ENCODE data around the gene BLTP2. TPM values are rescaled to one million over a fixed set of nuclear protein-coding genes. Genes with fewer than 3 reads are reported as not detected.

Gene BLTP2
- total and polyA plus RNA-seq, 10 of the 15 experiments (the other 5 are each of a cell fraction or from before 2014, with no cell fraction given), result 14.2 to 151 (median 78.1) TPM

GRCh38 chr17:28616281-28616680, 28.7 kb downstream of the BLTP2 start:
- DNase-seq (ENCODE audit: low read depth, low spot score) (no peak), ATAC-seq (no peak), FAIRE-seq (no peak)
- Histone ChIP-seq H3K4me1 (ENCODE audit: control insufficient read depth, insufficient read depth, low read length) (no peaks in the 10 kb centered on the region; the same call in none of the 2 replicates), H3K9ac (ENCODE audit: control insufficient read depth, insufficient read depth, low read length) (no peak overlapping the region), H3K79me2 (ENCODE audit: control insufficient read depth, insufficient read depth, low read length) (no peaks in the 10 kb centered on the region), H3K27ac (ENCODE audit: control insufficient read depth, insufficient read depth) (no peak overlapping the region), H3K4me2 (ENCODE audit: control insufficient read depth, insufficient read depth) (no peak overlapping the region), H3K27me3 (replicated peaks in 1 of 2; ENCODE audit: control insufficient read depth in 2 of 2, insufficient read depth in 2 of 2, low read length in 1 of 2) (no peaks in the 10 kb centered on the region), H4K20me1 (ENCODE audit: control insufficient read depth, insufficient read depth) (no peaks in the 10 kb centered on the region), H3K4me3 (no peak overlapping the region), H3K36me3 (ENCODE audit: control insufficient read depth in 2 of 2, insufficient read depth in 2 of 2, low read length in 1 of 2) (peaks cover 49 to 64% of the 10 kb centered on the region in 2 experiments), H3K9me3 (replicated peaks; ENCODE audit: control insufficient read depth, insufficient read depth, low read length) (no peaks in the 10 kb centered on the region), H2AFZ (ENCODE audit: control insufficient read depth, low read depth, low read length) (no peak overlapping the region)
- ChIA-PET CTCF (interaction anchor here (0.8 to 8.2 kb wide), 3 partner anchors 7 to 68 kb away, joined by 3 to 88 read pairs (median 3); no protein-coding TSS in a partner anchor), POLR2A (interaction anchor here (1.0 kb wide), 1 partner anchor 50 kb away, joined by 5 read pairs; no protein-coding TSS in a partner anchor), RAD21 (ENCODE audit: unreplicated experiment) (no interaction called here), SMC1A (ENCODE audit: uncharacterized antibody, unreplicated experiment) (interaction anchor here (1.3 kb wide), 1 partner anchor 121 kb away, joined by 3 read pairs; no protein-coding TSS in a partner anchor)
- TF ChIP-seq SMARCA5 (IDR thresholded peaks at IDR 0.05), result no peak
- no peak for TF ChIP-seq POLR2AphosphoS5 (IDR thresholded peaks at IDR 0.05; ENCODE audit: low read length)
- no peak for TF ChIP-seq CBX5 (IDR thresholded peaks at IDR 0.05; ENCODE audit: low read depth)
- TF ChIP-seq, protein P1, sequence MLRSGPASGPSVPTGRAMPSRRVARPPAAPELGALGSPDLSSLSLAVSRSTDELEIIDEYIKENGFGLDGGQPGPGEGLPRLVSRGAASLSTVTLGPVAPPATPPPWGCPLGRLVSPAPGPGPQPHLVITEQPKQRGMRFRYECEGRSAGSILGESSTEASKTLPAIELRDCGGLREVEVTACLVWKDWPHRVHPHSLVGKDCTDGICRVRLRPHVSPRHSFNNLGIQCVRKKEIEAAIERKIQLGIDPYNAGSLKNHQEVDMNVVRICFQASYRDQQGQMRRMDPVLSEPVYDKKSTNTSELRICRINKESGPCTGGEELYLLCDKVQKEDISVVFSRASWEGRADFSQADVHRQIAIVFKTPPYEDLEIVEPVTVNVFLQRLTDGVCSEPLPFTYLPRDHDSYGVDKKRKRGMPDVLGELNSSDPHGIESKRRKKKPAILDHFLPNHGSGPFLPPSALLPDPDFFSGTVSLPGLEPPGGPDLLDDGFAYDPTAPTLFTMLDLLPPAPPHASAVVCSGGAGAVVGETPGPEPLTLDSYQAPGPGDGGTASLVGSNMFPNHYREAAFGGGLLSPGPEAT (IDR thresholded peaks at IDR 0.05; ENCODE audit: low read depth), result no peak
- no peak for TF ChIP-seq IKZF1 (conservative IDR thresholded peaks at IDR 0.05)
- no peak for TF ChIP-seq SUZ12 (IDR thresholded peaks at IDR 0.05; ENCODE audit: unreplicated experiment)
- TF ChIP-seq USF1 (IDR thresholded peaks at IDR 0.05; ENCODE audit: borderline replicate concordance, extremely low read length, insufficient read depth, low read depth, low read length), result no peak
- TF ChIP-seq, protein P2, sequence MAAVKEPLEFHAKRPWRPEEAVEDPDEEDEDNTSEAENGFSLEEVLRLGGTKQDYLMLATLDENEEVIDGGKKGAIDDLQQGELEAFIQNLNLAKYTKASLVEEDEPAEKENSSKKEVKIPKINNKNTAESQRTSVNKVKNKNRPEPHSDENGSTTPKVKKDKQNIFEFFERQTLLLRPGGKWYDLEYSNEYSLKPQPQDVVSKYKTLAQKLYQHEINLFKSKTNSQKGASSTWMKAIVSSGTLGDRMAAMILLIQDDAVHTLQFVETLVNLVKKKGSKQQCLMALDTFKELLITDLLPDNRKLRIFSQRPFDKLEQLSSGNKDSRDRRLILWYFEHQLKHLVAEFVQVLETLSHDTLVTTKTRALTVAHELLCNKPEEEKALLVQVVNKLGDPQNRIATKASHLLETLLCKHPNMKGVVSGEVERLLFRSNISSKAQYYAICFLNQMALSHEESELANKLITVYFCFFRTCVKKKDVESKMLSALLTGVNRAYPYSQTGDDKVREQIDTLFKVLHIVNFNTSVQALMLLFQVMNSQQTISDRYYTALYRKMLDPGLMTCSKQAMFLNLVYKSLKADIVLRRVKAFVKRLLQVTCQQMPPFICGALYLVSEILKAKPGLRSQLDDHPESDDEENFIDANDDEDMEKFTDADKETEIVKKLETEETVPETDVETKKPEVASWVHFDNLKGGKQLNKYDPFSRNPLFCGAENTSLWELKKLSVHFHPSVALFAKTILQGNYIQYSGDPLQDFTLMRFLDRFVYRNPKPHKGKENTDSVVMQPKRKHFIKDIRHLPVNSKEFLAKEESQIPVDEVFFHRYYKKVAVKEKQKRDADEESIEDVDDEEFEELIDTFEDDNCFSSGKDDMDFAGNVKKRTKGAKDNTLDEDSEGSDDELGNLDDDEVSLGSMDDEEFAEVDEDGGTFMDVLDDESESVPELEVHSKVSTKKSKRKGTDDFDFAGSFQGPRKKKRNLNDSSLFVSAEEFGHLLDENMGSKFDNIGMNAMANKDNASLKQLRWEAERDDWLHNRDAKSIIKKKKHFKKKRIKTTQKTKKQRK (IDR thresholded peaks at IDR 0.05; ENCODE audit: low read depth, low read length), result no peak
- 93% methylated on average over 7 of the region's 7 CpGs for WGBS (ENCODE audit: insufficient coverage, insufficient replicate concordance, low lambda C conversion rate, missing lambda C conversion rate)
- in situ Hi-C loops (cut with MboI) (no loop called here), intact Hi-C loops (cut with micrococcal nuclease; ENCODE audit: unreplicated experiment) (loop anchor here (5.0 kb wide), 1 partner anchor 124 kb away; no protein-coding TSS in a partner anchor)
- no TSS peak for BruUV-seq (replicated peaks)
